ENCODE measurements around the gene PDE8B. TPM values are rescaled to one million over a fixed set of nuclear protein-coding genes. Genes with fewer than 3 reads are reported as not detected.

Gene PDE8B
- total and polyA plus RNA-seq, 2 donors (not counting 1 experiment from before 2014, with no cell fraction given): 0.07 TPM; not detected in 1

DNA sequence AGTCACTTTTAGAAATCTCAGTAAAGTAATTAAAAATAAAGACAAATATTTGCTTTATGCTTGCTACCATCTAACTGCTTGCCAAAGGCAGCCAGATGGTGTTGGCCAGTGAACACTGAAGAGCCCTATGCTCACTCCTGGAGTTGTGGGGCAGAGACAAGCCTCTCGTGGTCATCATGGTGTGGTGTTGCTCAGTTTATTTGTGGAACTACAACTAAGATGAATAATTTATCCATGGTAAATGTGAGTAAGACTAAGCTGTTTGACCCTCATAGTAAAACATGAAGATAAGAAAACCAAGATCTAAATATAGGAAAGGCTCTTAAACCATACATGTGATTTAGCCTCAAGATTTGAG lies 100.7 kb downstream of the PDE8B start:
- no peak overlapping the region for H2AFZ ChIP-seq (ENCODE audit: insufficient read depth, low read depth, low read length, poor library complexity, severe bottlenecking)
- ChIA-PET POLR2A (no interaction called here), CTCF (no interaction called here)
- no peak overlapping the region for H3K9ac ChIP-seq (ENCODE audit: low read length)
- no peaks in the 10 kb centered on the region for H4K20me1 ChIP-seq (ENCODE audit: control insufficient read depth, insufficient read depth, low read length, poor library complexity, severe bottlenecking)
- no peak for ATAC-seq (ENCODE audit: low read depth)
- intact Hi-C loops (cut with micrococcal nuclease): no loop called here
- no peaks in the 10 kb centered on the region for H3K27me3 Mint-ChIP-seq
- TF ChIP-seq, protein P1, sequence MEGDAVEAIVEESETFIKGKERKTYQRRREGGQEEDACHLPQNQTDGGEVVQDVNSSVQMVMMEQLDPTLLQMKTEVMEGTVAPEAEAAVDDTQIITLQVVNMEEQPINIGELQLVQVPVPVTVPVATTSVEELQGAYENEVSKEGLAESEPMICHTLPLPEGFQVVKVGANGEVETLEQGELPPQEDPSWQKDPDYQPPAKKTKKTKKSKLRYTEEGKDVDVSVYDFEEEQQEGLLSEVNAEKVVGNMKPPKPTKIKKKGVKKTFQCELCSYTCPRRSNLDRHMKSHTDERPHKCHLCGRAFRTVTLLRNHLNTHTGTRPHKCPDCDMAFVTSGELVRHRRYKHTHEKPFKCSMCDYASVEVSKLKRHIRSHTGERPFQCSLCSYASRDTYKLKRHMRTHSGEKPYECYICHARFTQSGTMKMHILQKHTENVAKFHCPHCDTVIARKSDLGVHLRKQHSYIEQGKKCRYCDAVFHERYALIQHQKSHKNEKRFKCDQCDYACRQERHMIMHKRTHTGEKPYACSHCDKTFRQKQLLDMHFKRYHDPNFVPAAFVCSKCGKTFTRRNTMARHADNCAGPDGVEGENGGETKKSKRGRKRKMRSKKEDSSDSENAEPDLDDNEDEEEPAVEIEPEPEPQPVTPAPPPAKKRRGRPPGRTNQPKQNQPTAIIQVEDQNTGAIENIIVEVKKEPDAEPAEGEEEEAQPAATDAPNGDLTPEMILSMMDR (IDR thresholded peaks at IDR 0.05): no peak
- TF ChIP-seq EZH2 (IDR thresholded peaks at IDR 0.05; ENCODE audit: borderline replicate concordance, insufficient read depth, low read depth, low read length, poor library complexity, severe bottlenecking): no peak
- no peak overlapping the region for H3K27ac ChIP-seq (ENCODE audit: low read length in 2 of 2)
- no peaks in the 10 kb centered on the region for H3K36me3 ChIP-seq (replicated peaks in 1 of 2; ENCODE audit: control extremely low read depth in 1 of 2, control insufficient read depth in 1 of 2, extremely low read depth in 1 of 2, insufficient read depth in 2 of 2, low read length in 1 of 2)
- no peaks in the 10 kb centered on the region for H3K9me3 ChIP-seq (ENCODE audit: control extremely low read depth in 1 of 3, control insufficient read depth in 2 of 3, insufficient read depth in 1 of 3, low read length in 2 of 3)
- no peak overlapping the region for H3K4me3 Mint-ChIP-seq
- WGBS (ENCODE audit: insufficient coverage): no CpG with 5 or more reads among the region's 1 CpG
- H3K9me3 Mint-ChIP-seq (ENCODE audit: insufficient read depth): peaks cover 2% of the 10 kb centered on the region
- H3K27ac Mint-ChIP-seq: no peak overlapping the region
- H3K4me3 ChIP-seq (ENCODE audit: control extremely low read depth in 1 of 5, extremely low read depth in 1 of 5, insufficient read depth in 1 of 5, low read depth in 2 of 5, low read length in 4 of 5): no peak overlapping the region
- no peak overlapping the region for H3K4me2 ChIP-seq (replicated peaks; ENCODE audit: low read depth, low read length, poor library complexity, severe bottlenecking)
- DNase-seq: no peak
- no peaks in the 10 kb centered on the region for H3K27me3 ChIP-seq (replicated peaks in 1 of 4; ENCODE audit: control extremely low read depth in 1 of 4, control insufficient read depth in 3 of 4, insufficient read depth in 4 of 4, low read length in 3 of 4)
- H3K4me1 Mint-ChIP-seq: no peaks in the 10 kb centered on the region
- H3K79me2 ChIP-seq (ENCODE audit: control insufficient read depth, insufficient read depth, low read length): no peaks in the 10 kb centered on the region
- no peaks in the 10 kb centered on the region for H3K4me1 ChIP-seq (ENCODE audit: control insufficient read depth in 2 of 2, insufficient read depth in 2 of 2, low read length in 2 of 2)

- intact Hi-C loops (cut with micrococcal nuclease): no loop called here
- no peak overlapping the region for H3K4me2 ChIP-seq (replicated peaks; ENCODE audit: low read depth, low read length, poor library complexity, severe bottlenecking)
- H3K79me2 ChIP-seq (ENCODE audit: control insufficient read depth, insufficient read depth, low read length): no peaks in the 10 kb centered on the region
- Mint-ChIP-seq H3K4me3 (no peak overlapping the region), H3K27me3 (no peaks in the 10 kb centered on the region), H3K4me1 (no peaks in the 10 kb centered on the region), H3K9me3 (ENCODE audit: insufficient read depth) (peaks cover 2% of the 10 kb centered on the region), H3K27ac (no peak overlapping the region)
- WGBS (ENCODE audit: insufficient coverage): no CpG with 5 or more reads among the region's 1 CpG
- no peak overlapping the region for H3K9ac ChIP-seq (ENCODE audit: low read length)
- TF ChIP-seq, protein P1 (IDR thresholded peaks at IDR 0.05): no peak
- no peak for TF ChIP-seq EZH2 (IDR thresholded peaks at IDR 0.05; ENCODE audit: borderline replicate concordance, insufficient read depth, low read depth, low read length, poor library complexity, severe bottlenecking)
- no peak overlapping the region for H2AFZ ChIP-seq (ENCODE audit: insufficient read depth, low read depth, low read length, poor library complexity, severe bottlenecking)
- H4K20me1 ChIP-seq (ENCODE audit: control insufficient read depth, insufficient read depth, low read length, poor library complexity, severe bottlenecking): no peaks in the 10 kb centered on the region
- H3K27ac ChIP-seq (ENCODE audit: low read length in 2 of 2): no peak overlapping the region
- no peaks in the 10 kb centered on the region for H3K36me3 ChIP-seq (replicated peaks in 1 of 2; ENCODE audit: control extremely low read depth in 1 of 2, control insufficient read depth in 1 of 2, extremely low read depth in 1 of 2, insufficient read depth in 2 of 2, low read length in 1 of 2)
- ChIA-PET POLR2A (no interaction called here), CTCF (no interaction called here)
- ATAC-seq (ENCODE audit: low read depth) (no peak), DNase-seq (no peak)
- no peak overlapping the region for H3K4me3 ChIP-seq (ENCODE audit: control extremely low read depth in 1 of 5, extremely low read depth in 1 of 5, insufficient read depth in 1 of 5, low read depth in 2 of 5, low read length in 4 of 5)
- H3K4me1 ChIP-seq (ENCODE audit: control insufficient read depth in 2 of 2, insufficient read depth in 2 of 2, low read length in 2 of 2): no peaks in the 10 kb centered on the region
- H3K27me3 ChIP-seq (replicated peaks in 1 of 4; ENCODE audit: control extremely low read depth in 1 of 4, control insufficient read depth in 3 of 4, insufficient read depth in 4 of 4, low read length in 3 of 4): no peaks in the 10 kb centered on the region
- H3K9me3 ChIP-seq (ENCODE audit: control extremely low read depth in 1 of 3, control insufficient read depth in 2 of 3, insufficient read depth in 1 of 3, low read length in 2 of 3): no peaks in the 10 kb centered on the region
Measured at GRCh38 chr5:77312413-77312812, 101.9 kb downstream of the PDE8B start.
